AG04449 (cell line): ENCODE data around the gene FGF19.

Source experiments
- CTCF ChIA-PET: fragments of 350-600 bp; formaldehyde crosslinking; extraction: SDS; loops from one replicate; lab custom pipeline; 2021; ENCODE audit warnings: antibody characterized with exemption; lab: Yijun Ruan, JAX
- POLR2A ChIA-PET: fragments of 400-600, 350-600 bp; formaldehyde crosslinking; extraction: SDS; loops from one replicate; lab custom pipeline; 2020; ENCODE audit warnings: antibody characterized with exemption, inconsistent platforms; lab: Yijun Ruan, JAX
- DNase-seq: peaks from one replicate; pipeline ENCODE4 v3.0.0-alpha.2; 2010; ENCODE audit warnings: low read depth, low spot score
- H3K4me3 ChIP-seq: 2 replicates; pipeline ENCODE4 v1.5.1; 2011; ENCODE audit warnings: low read depth, mild to moderate bottlenecking, control low read depth, low read length
- TF ChIP-seq, protein P1 (sequence below): IDR thresholded peaks from one replicate; pipeline ENCODE4 v1.5.1; 2011; ENCODE audit warnings: mild to moderate bottlenecking, moderate library complexity, low read length, control low read depth, inconsistent platforms; ENCODE audit not compliant: insufficient read depth; ENCODE audit errors: missing control alignments

The FGF19 gene

DNA sequence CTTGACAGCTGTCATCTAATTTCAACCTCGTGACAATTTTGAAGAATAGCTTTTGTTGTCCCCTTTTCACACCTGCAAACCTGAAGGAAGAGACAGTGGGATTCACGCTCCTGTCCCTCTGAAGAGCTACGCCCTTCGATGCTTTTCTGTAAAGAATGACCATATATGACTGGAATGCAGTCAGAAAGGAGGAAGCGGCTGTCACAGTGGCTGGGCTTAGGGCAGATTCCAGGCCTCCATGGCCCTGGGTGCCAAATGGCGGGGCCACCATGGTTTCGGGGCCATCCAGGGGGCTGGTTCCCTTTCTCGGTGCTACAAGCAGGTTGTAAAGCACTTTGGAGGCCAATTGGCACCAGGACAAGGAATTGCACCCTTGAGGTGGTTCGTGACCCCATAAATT, 22.2 kb upstream of the FGF19 start:
- POLR2A ChIA-PET: no interaction called here
- DNase-seq: no peak
- no peak overlapping the region for H3K4me3 ChIP-seq
- CTCF ChIA-PET: no interaction called here
- TF ChIP-seq, protein P1, sequence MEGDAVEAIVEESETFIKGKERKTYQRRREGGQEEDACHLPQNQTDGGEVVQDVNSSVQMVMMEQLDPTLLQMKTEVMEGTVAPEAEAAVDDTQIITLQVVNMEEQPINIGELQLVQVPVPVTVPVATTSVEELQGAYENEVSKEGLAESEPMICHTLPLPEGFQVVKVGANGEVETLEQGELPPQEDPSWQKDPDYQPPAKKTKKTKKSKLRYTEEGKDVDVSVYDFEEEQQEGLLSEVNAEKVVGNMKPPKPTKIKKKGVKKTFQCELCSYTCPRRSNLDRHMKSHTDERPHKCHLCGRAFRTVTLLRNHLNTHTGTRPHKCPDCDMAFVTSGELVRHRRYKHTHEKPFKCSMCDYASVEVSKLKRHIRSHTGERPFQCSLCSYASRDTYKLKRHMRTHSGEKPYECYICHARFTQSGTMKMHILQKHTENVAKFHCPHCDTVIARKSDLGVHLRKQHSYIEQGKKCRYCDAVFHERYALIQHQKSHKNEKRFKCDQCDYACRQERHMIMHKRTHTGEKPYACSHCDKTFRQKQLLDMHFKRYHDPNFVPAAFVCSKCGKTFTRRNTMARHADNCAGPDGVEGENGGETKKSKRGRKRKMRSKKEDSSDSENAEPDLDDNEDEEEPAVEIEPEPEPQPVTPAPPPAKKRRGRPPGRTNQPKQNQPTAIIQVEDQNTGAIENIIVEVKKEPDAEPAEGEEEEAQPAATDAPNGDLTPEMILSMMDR: no peak

DNA sequence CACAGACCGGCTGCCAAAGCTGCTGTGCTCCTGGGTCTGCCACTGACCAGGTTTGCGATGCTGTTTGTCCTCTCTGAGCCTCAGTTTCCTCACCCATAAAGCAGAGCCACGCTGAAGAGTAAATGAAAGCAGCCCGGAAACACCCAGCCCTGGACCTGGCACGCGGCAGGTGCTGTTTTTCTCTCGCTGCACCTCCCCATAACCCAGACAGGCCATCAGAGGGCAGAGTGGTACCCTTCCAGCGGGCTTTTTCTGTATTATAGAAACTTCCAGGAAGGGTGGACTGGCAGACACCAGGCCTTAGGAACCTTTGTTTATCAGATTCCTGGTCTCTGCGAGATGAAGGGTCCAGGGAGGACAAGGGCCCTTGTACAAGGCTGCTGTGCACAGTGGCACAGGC, 17.9 kb upstream of the FGF19 start:
- no peak for DNase-seq
- CTCF ChIA-PET: interaction anchor here (0.7 to 0.9 kb wide), 3 partner anchors 79 to 475 kb away, joined by 3 read pairs; no protein-coding TSS in a partner anchor
- POLR2A ChIA-PET: no interaction called here
- TF ChIP-seq, protein P1: peak; percentile 8
- no peak overlapping the region for H3K4me3 ChIP-seq

GRCh38 chr11:69721106-69721505, 17.3 kb upstream of the FGF19 start:
- no peak for DNase-seq
- CTCF ChIA-PET: interaction anchor here (0.7 to 1.8 kb wide), 6 partner anchors 80 to 475 kb away, joined by 3 to 8 read pairs (median 3); no protein-coding TSS in a partner anchor
- TF ChIP-seq, protein P1: no peak
- no peak overlapping the region for H3K4me3 ChIP-seq
- POLR2A ChIA-PET: no interaction called here

DNA sequence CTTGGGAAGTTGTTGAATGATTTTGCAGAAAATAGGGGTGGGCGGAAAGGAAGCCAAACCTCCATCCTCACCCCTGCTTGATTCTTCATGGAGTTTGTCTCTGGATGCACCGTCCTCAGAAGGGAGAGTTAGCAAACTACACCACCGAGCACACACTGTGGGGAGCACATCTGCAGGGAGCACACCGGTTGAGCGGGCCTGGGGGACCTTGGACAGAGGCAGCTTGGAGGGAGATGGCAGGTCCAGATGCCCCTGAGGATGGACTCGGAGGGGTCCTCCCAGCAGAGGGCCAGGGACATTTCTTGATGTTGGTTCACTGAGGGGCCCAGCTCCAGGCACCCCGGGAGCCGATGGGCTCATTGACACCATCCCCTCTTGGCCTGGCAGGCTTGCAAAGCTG, 15.1 kb upstream of the FGF19 start:
- CTCF ChIA-PET: interaction anchor here (2.2 kb wide), 1 partner anchor 9 kb away, joined by 9 read pairs; no protein-coding TSS in a partner anchor
- TF ChIP-seq, protein P1: no peak
- no peak overlapping the region for H3K4me3 ChIP-seq
- POLR2A ChIA-PET: no interaction called here
- no peak for DNase-seq

- no peak for DNase-seq
- ChIA-PET POLR2A (no interaction called here), CTCF (interaction anchor here (1.2 to 2.2 kb wide), 3 partner anchors 9 to 172 kb away, joined by 3 to 9 read pairs (median 5); no protein-coding TSS in a partner anchor)
- H3K4me3 ChIP-seq: no peak overlapping the region
- TF ChIP-seq, protein P1: peak; percentile 51
Observed at GRCh38 chr11:69718147-69718546, 14.3 kb upstream of the FGF19 start.

DNA sequence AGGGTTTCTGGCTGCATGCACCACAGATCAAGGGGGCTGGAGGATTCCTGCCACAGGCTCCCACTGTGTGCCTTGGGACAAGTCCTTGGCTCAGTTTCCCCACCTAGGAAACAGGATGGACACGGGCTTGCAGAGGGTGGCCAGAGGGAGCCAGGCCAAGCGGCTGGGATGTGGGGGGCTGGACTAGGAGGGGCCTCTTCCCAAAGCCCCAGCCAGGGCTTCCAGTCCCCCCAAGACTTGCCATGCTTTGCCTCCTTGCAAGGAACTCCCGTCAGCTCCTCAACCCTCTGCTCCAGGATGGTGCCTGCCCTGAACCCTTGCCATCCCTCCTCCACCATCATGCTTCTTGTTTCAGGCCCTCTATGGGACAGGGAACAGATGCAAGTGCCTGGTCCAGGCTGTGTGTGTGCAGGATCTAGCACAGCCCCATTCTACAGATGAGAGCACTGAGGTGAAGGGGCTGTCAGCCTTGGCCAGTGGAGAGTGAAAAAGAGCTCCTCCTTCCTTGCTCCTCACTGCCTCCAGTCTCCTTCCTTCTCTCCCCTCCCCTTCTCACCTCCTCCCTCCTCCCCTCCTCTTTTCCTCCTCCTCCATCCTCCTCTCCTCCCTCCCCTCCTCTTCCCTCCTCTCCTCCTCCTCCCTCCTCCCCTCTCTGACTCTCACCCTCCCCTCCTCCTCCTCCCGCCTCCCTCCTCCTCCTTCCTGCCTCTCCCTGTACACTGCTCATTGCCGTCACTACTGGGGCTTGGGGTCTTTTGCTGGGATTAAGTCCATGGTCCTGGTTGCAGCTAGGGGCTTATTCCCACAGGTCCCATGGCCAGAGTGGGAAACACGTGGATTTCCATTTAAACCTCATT, 13.3 kb upstream of the FGF19 start:
- TF ChIP-seq, protein P1: no peak
- POLR2A ChIA-PET: no interaction called here
- CTCF ChIA-PET: interaction anchor here (1.2 to 2.4 kb wide), 5 partner anchors 8 to 173 kb away, joined by 3 to 12 read pairs (median 5); partner anchors contain the start of gene FGF19
- H3K4me3 ChIP-seq: no peak overlapping the region
- no peak for DNase-seq
